22Rv1 (cell line): ENCODE data around the gene PEX14.
A peak's percentile ranks its signal among the peaks of the same experiment; 100 is the strongest.

ENCODE experiments used
- H3K27ac ChIP-seq: fragments of 450-650 bp; 2 replicates; pipeline ENCODE4 v1.5.1; 2017
- CTCF ChIP-seq: fragments of 450-650 bp; IDR thresholded peaks from 2 replicates; pipeline ENCODE4 v1.5.1; 2017; ENCODE audit warnings: mild to moderate bottlenecking
- ZFX ChIP-seq: fragments of 450-650 bp; IDR thresholded peaks from 2 replicates; pipeline ENCODE4 v1.6.1; 2017; ENCODE audit warnings: antibody characterized with exemption, borderline replicate concordance

Gene PEX14

GRCh38 chr1:10541286-10541685 is 66.5 kb downstream of the PEX14 start:
- TF ChIP-seq CTCF (no peak), ZFX (no peak)
- no peak overlapping the region for H3K27ac ChIP-seq

- no peak overlapping the region for H3K27ac ChIP-seq
- no peak for TF ChIP-seq ZFX
- no peak for TF ChIP-seq CTCF
These were observed 69.5 kb downstream of the PEX14 start for GRCh38 chr1:10544239-10544638.

- H3K27ac ChIP-seq: no peak overlapping the region
- TF ChIP-seq CTCF (no peak), ZFX (no peak)
These were observed 72.1 kb downstream of the PEX14 start for GRCh38 chr1:10546896-10547295.

- TF ChIP-seq CTCF (no peak), ZFX (no peak)
- H3K27ac ChIP-seq: peak overlapping the region; percentile 22; the same call in 1 of the 2 replicates
These were observed 75.3 kb downstream of the PEX14 start for GRCh38 chr1:10549904-10550664.

GRCh38 chr1:10553118-10553517 is 78.4 kb downstream of the PEX14 start:
- TF ChIP-seq ZFX (no peak), CTCF (no peak)
- H3K27ac ChIP-seq: no peak overlapping the region

- TF ChIP-seq CTCF: no peak
- TF ChIP-seq ZFX: no peak
- peak overlapping the region; percentile 73 for H3K27ac ChIP-seq
These were observed 81.1 kb downstream of the PEX14 start for GRCh38 chr1:10555635-10556429.
